IMR-90 (cell line): Measurements from ENCODE around the gene COL19A1. TPM values are rescaled to one million over a fixed set of nuclear protein-coding genes. Genes with fewer than 3 reads are reported as not detected.

Experiments
- ATAC-seq: fragments of 200-7000 bp; cut with Tn5 transposase; 2 replicates; pipeline ENCODE4 v1.9.1; 2020; ENCODE audit warnings: low read depth, mild to moderate bottlenecking, moderate library complexity
- BruUV-seq: library from RNA; stranded (reverse); fragments of 400-500 nt; replicated peaks from 2 replicates; lab custom pipeline; 2021; lab: Mats Ljungman, UMichigan
- CTCF ChIA-PET: fragments of 300-600 bp; formaldehyde crosslinking; extraction: SDS; loops from one replicate; lab custom pipeline; 2021; ENCODE audit warnings: antibody characterized with exemption; lab: Yijun Ruan, JAX
- POLR2A ChIA-PET: fragments of 300-600 bp; sonication (Branson Sonifier 250); formaldehyde crosslinking; loops from one replicate; lab custom pipeline; 2022; ENCODE audit warnings: antibody characterized with exemption; ENCODE audit not compliant: unreplicated experiment; lab: Charles Lee
- DNase-seq: peaks from one replicate; pipeline ENCODE4 v3.0.0; 2013
- H2AFZ ChIP-seq: replicated peaks from 2 replicates; pipeline ENCODE3; 2013; ENCODE audit warnings: low read length, mild to moderate bottlenecking; ENCODE audit not compliant: poor library complexity
- H2AK5ac ChIP-seq: 2 replicates; pipeline ENCODE4 v1.6.1; 2013; ENCODE audit warnings: low read depth, low read length, inconsistent platforms
- H2AK9ac ChIP-seq: replicated peaks from 2 replicates; pipeline ENCODE3; 2013; ENCODE audit warnings: mild to moderate bottlenecking, low read depth, low read length, moderate library complexity; ENCODE audit not compliant: poor library complexity
- H2BK120ac ChIP-seq: 2 replicates; pipeline ENCODE4 v1.6.1; 2013; ENCODE audit warnings: low read depth, low read length, inconsistent platforms
- H2BK15ac ChIP-seq: 3 replicates; pipeline ENCODE4 v1.6.1; 2013; ENCODE audit warnings: low read depth, low read length, inconsistent platforms
- H2BK20ac ChIP-seq: 2 replicates; pipeline ENCODE4 v1.6.1; 2013; ENCODE audit warnings: low read depth, mild to moderate bottlenecking, inconsistent platforms, low read length, moderate library complexity
- H2BK5ac ChIP-seq: 2 replicates; pipeline ENCODE4 v1.6.1; 2013; ENCODE audit warnings: mild to moderate bottlenecking, low read depth, low read length, inconsistent platforms; ENCODE audit not compliant: poor library complexity, severe bottlenecking
- H3K14ac ChIP-seq: replicated peaks from 2 replicates; pipeline ENCODE4 v1.6.1; 2013; ENCODE audit warnings: low read depth, low read length, inconsistent platforms
- H3K18ac ChIP-seq: 2 replicates; pipeline ENCODE4 v1.6.1; 2013; ENCODE audit warnings: low read depth, low read length, control low read depth
- H3K23ac ChIP-seq: 2 replicates; pipeline ENCODE4 v1.6.1; 2013; ENCODE audit warnings: low read depth, low read length, inconsistent platforms
- H3K27ac ChIP-seq: 2 replicates; pipeline ENCODE4 v1.5.1; 2013; ENCODE audit warnings: mild to moderate bottlenecking, control low read depth, low read length; ENCODE audit not compliant: insufficient read depth
- H3K27me3 ChIP-seq: 2 replicates; pipeline ENCODE4 v1.6.1; 2013; ENCODE audit warnings: low read length; ENCODE audit not compliant: control insufficient read depth, insufficient read depth
- H3K36me3 ChIP-seq: 2 replicates; pipeline ENCODE4 v1.6.1; 2013; ENCODE audit warnings: low read length, mixed read lengths; ENCODE audit not compliant: control insufficient read depth, insufficient read depth
- H3K4ac ChIP-seq: 2 replicates; pipeline ENCODE4 v1.6.1; 2013; ENCODE audit warnings: low read depth, low read length, inconsistent platforms
- H3K4me1 ChIP-seq: 2 replicates; pipeline ENCODE4 v1.6.1; 2013; ENCODE audit warnings: low read length, mixed read lengths; ENCODE audit not compliant: control insufficient read depth, insufficient read depth
- H3K4me2 ChIP-seq: 2 replicates; pipeline ENCODE4 v1.6.1; 2013; ENCODE audit warnings: low read depth, mild to moderate bottlenecking, control low read depth, low read length, moderate library complexity
- H3K4me3 ChIP-seq: 2 replicates; pipeline ENCODE4 v1.5.1; 2013; ENCODE audit warnings: low read depth, mild to moderate bottlenecking, control low read depth, low read length, moderate library complexity; ENCODE audit not compliant: insufficient read depth
- H3K56ac ChIP-seq: 2 replicates; pipeline ENCODE4 v1.6.1; 2013; ENCODE audit warnings: low read length, inconsistent platforms; ENCODE audit not compliant: insufficient read depth; ENCODE audit errors: extremely low read depth
- H3K79me1 ChIP-seq, 2 experiments: 2 replicates each; pipeline ENCODE4 v1.6.1; 2013; ENCODE audit warnings: low read length in 2 of 2, inconsistent platforms in 1 of 2, low read depth in 1 of 2
- H3K9ac ChIP-seq: 2 replicates; pipeline ENCODE4 v1.6.1; 2013; ENCODE audit warnings: low read depth, low read length, control low read depth
- H3K9me1 ChIP-seq: 2 replicates; pipeline ENCODE4 v1.6.1; 2013; ENCODE audit warnings: low read length, inconsistent platforms; ENCODE audit not compliant: insufficient read depth
- H3K9me3 ChIP-seq: 2 replicates; pipeline ENCODE4 v1.6.1; 2013; ENCODE audit warnings: low read length; ENCODE audit not compliant: control insufficient read depth, insufficient read depth
- H4K20me1 ChIP-seq: 2 replicates; pipeline ENCODE4 v1.6.1; 2013; ENCODE audit warnings: low read length, inconsistent platforms; ENCODE audit not compliant: insufficient read depth
- H4K5ac ChIP-seq: 2 replicates; pipeline ENCODE4 v1.6.1; 2013; ENCODE audit warnings: mild to moderate bottlenecking, low read depth, low read length, control low read depth
- H4K8ac ChIP-seq, 2 experiments: 2 replicates each; pipeline ENCODE4 v1.6.1; 2013; ENCODE audit warnings: low read depth in 2 of 2, low read length in 2 of 2, control low read depth in 1 of 2, inconsistent platforms in 1 of 2
- H4K91ac ChIP-seq: 2 replicates; pipeline ENCODE4 v1.6.1; 2013; ENCODE audit warnings: low read depth, low read length, inconsistent platforms; ENCODE audit not compliant: insufficient read depth
- BHLHE40 ChIP-seq: fragments of 150-350 bp; IDR thresholded peaks from 2 replicates; pipeline ENCODE4 v1.6.1; 2016; ENCODE audit warnings: mild to moderate bottlenecking, low read depth, low read length
- CEBPB ChIP-seq: IDR thresholded peaks from 2 replicates; pipeline ENCODE4 v1.6.1; 2012; ENCODE audit warnings: low read depth, low read length, improper control_type of control experiment
- CHD1 ChIP-seq: IDR thresholded peaks from 2 replicates; pipeline ENCODE4 v1.6.1; 2012; ENCODE audit warnings: low read depth, low read length, improper control_type of control experiment
- FOS ChIP-seq: fragments of 150-350 bp; IDR thresholded peaks from 2 replicates; pipeline ENCODE4 v1.6.1; 2016; ENCODE audit warnings: low read depth, low read length
- MAFK ChIP-seq: IDR thresholded peaks from 2 replicates; pipeline ENCODE4 v1.6.1; 2012; ENCODE audit warnings: low read depth, low read length, improper control_type of control experiment
- MAZ ChIP-seq: IDR thresholded peaks from 2 replicates; pipeline ENCODE4 v1.6.1; 2012; ENCODE audit warnings: low read depth, mild to moderate bottlenecking, low read length, improper control_type of control experiment, moderate library complexity, borderline replicate concordance
- MXI1 ChIP-seq: IDR thresholded peaks from 2 replicates; pipeline ENCODE4 v1.6.1; 2012; ENCODE audit warnings: low read depth, mild to moderate bottlenecking, low read length, moderate library complexity, borderline replicate concordance
- NFE2L2 ChIP-seq: fragments of 150-350 bp; IDR thresholded peaks from 2 replicates; pipeline ENCODE4 v1.6.1; 2016; ENCODE audit warnings: low read depth, mild to moderate bottlenecking, low read length
- POLR2A ChIP-seq: IDR thresholded peaks from 2 replicates; pipeline ENCODE4 v1.6.1; 2012; ENCODE audit warnings: mild to moderate bottlenecking, low read depth, low read length
- RAD21 ChIP-seq: IDR thresholded peaks from 2 replicates; pipeline ENCODE4 v1.6.1; 2012; ENCODE audit warnings: low read length, improper control_type of control experiment
- RCOR1 ChIP-seq: IDR thresholded peaks from 2 replicates; pipeline ENCODE4 v1.6.1; 2012; ENCODE audit warnings: mild to moderate bottlenecking, low read length, improper control_type of control experiment; ENCODE audit not compliant: insufficient replicate concordance
- RFX5 ChIP-seq: IDR thresholded peaks from 2 replicates; pipeline ENCODE4 v1.8.0; 2012; ENCODE audit warnings: low read depth, mild to moderate bottlenecking, low read length, moderate library complexity
- SMC3 ChIP-seq: fragments of 150-350 bp; IDR thresholded peaks from 2 replicates; pipeline ENCODE4 v1.6.1; 2016; ENCODE audit warnings: low read depth, mild to moderate bottlenecking, antibody characterized with exemption, low read length, moderate library complexity
- dilution Hi-C: fragments of 300-500 bp; cut with HindIII; formaldehyde crosslinking; loops from one replicate; pipeline ENCODE4 v1.14.3; 2018; ENCODE audit warnings: low sequenced_read_pairs; ENCODE audit not compliant: unreplicated experiment
- in situ Hi-C: fragments of 300-500 bp; cut with MboI; formaldehyde crosslinking; loops from 3 replicates; pipeline ENCODE4 v1.14.3; 2019; ENCODE audit warnings: low sequenced_read_pairs, inconsistent platforms, mixed read lengths
- intact Hi-C: fragments of 100-400 bp; cut with micrococcal nuclease; formaldehyde crosslinking; loops from 2 replicates; pipeline ENCODE4 v1.10.0; 2022
- polyA plus RNA-seq, 3 experiments: library from polyadenylated mRNA; depleted of rRNA; stranded (reverse); fragments of >200 nt; gene quantifications; 2 replicates each; pipeline ENCODE4 v1.2.3, GENCODE V29; 2012; ENCODE audit warnings: low replicate concordance in 1 of 3
- total RNA-seq: library from RNA; depleted of rRNA; stranded (reverse); fragments of >200 nt; gene quantifications from 2 replicates; pipeline ENCODE4 v1.2.3, GENCODE V29; 2012
- TF ChIP-seq, protein P1 (sequence below): fragments of 150-350 bp; IDR thresholded peaks from 2 replicates; pipeline ENCODE4 v1.6.1; 2017; ENCODE audit warnings: mild to moderate bottlenecking, antibody characterized with exemption, low read length, low read depth
- TF ChIP-seq, protein P2 (sequence below): conservative IDR thresholded peaks from 2 replicates; pipeline ENCODE4 v1.5.1; 2012; ENCODE audit warnings: mild to moderate bottlenecking, low read depth, low read length, improper control_type of control experiment
- TF ChIP-seq, protein P3 (sequence below): fragments of 150-350 bp; IDR thresholded peaks from 2 replicates; pipeline ENCODE4 v1.6.1; 2016; ENCODE audit warnings: low read depth, mild to moderate bottlenecking, low read length, moderate library complexity, borderline replicate concordance

COL19A1 gene
- total and polyA plus RNA-seq, 2 of the 4 experiments (the other 2 are of a cell fraction), result under 0.01 TPM; not detected in 1

DNA sequence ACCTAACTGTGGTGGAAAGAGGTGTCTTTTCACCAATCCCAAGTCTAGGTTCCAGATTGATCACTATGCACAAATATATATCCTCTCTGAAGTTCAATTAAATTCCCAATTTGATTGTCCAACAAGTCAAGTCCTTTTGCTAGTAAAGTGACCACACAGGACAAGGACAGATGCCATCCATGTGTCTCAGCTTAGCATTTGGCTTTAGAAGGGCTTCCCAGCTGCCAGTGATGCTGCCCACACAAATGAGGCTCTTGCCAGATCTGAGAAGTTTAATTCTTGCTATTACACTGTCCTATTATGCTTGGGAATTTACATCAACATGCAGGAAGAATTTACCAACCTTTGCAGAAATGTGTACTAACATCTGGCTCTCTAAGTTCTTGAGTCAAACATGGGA, 328.1 kb downstream of the COL19A1 start:
- Histone ChIP-seq H4K5ac (no peak overlapping the region), H2AK9ac (no peak overlapping the region), H3K9me3 (no peaks in the 10 kb centered on the region), H2BK20ac (no peak overlapping the region), H4K20me1 (no peaks in the 10 kb centered on the region), H2AFZ (no peak overlapping the region), H2BK120ac (no peak overlapping the region), H3K79me1 (no peaks in the 10 kb centered on the region), H3K9me1 (no peaks in the 10 kb centered on the region), H4K8ac (no peak overlapping the region), H3K4me1 (no peaks in the 10 kb centered on the region), H3K9ac (no peak overlapping the region), H3K4me2 (no peak overlapping the region), H3K4me3 (no peak overlapping the region), H4K91ac (no peak overlapping the region), H3K27ac (no peak overlapping the region), H2BK15ac (no peak overlapping the region), H3K18ac (no peak overlapping the region), H2BK5ac (no peak overlapping the region), H3K4ac (no peak overlapping the region), H3K14ac (no peak overlapping the region), H2AK5ac (no peak overlapping the region), H3K23ac (no peak overlapping the region), H3K36me3 (no peaks in the 10 kb centered on the region), H3K56ac (no peak overlapping the region), H3K27me3 (no peaks in the 10 kb centered on the region)
- in situ Hi-C loops (no loop called here), intact Hi-C loops (no loop called here), dilution Hi-C loops (no loop called here)
- TF ChIP-seq FOS (no peak), CHD1 (no peak), RCOR1 (no peak), RAD21 (no peak), MAFK (no peak), MXI1 (no peak), CEBPB (no peak), RFX5 (no peak), BHLHE40 (no peak), POLR2A (no peak), NFE2L2 (no peak), MAZ (no peak), SMC3 (no peak)
- TF ChIP-seq, protein P1, sequence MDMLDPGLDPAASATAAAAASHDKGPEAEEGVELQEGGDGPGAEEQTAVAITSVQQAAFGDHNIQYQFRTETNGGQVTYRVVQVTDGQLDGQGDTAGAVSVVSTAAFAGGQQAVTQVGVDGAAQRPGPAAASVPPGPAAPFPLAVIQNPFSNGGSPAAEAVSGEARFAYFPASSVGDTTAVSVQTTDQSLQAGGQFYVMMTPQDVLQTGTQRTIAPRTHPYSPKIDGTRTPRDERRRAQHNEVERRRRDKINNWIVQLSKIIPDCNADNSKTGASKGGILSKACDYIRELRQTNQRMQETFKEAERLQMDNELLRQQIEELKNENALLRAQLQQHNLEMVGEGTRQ, result no peak
- TF ChIP-seq, protein P2, sequence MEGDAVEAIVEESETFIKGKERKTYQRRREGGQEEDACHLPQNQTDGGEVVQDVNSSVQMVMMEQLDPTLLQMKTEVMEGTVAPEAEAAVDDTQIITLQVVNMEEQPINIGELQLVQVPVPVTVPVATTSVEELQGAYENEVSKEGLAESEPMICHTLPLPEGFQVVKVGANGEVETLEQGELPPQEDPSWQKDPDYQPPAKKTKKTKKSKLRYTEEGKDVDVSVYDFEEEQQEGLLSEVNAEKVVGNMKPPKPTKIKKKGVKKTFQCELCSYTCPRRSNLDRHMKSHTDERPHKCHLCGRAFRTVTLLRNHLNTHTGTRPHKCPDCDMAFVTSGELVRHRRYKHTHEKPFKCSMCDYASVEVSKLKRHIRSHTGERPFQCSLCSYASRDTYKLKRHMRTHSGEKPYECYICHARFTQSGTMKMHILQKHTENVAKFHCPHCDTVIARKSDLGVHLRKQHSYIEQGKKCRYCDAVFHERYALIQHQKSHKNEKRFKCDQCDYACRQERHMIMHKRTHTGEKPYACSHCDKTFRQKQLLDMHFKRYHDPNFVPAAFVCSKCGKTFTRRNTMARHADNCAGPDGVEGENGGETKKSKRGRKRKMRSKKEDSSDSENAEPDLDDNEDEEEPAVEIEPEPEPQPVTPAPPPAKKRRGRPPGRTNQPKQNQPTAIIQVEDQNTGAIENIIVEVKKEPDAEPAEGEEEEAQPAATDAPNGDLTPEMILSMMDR, result no peak
- TF ChIP-seq, protein P3, sequence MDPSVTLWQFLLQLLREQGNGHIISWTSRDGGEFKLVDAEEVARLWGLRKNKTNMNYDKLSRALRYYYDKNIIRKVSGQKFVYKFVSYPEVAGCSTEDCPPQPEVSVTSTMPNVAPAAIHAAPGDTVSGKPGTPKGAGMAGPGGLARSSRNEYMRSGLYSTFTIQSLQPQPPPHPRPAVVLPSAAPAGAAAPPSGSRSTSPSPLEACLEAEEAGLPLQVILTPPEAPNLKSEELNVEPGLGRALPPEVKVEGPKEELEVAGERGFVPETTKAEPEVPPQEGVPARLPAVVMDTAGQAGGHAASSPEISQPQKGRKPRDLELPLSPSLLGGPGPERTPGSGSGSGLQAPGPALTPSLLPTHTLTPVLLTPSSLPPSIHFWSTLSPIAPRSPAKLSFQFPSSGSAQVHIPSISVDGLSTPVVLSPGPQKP, result no peak
- CTCF ChIA-PET, result no interaction called here
- BruUV-seq, result no TSS peak
- DNase-seq (no peak), ATAC-seq (no peak)
- POLR2A ChIA-PET, result no interaction called here
